Peyer's patch (tissue), 4 donors: ENCODE measurements around the gene PPBP.

Experiments used
- POLR2A ChIP-seq, 2 donors: fragments of 450-650 bp; IDR thresholded peaks; one replicate each; pipeline ENCODE4 v1.5.1; 2017; ENCODE audit warnings: antibody characterized with exemption in 2 of 2, mild to moderate bottlenecking in 2 of 2, moderate library complexity in 2 of 2
- TF ChIP-seq, protein P1 (sequence below), 6 experiments: fragments of 450-650 bp in 4 of 6; fragments of 200-600 bp in 2 of 6; sonication (generic) in 1 of 6; IDR thresholded peaks; one replicate each; pipeline ENCODE4 v1.5.1; 2017 to 2019; ENCODE audit warnings: antibody characterized with exemption in 6 of 6, mild to moderate bottlenecking in 3 of 6, moderate library complexity in 1 of 6

- TF ChIP-seq, protein P1, sequence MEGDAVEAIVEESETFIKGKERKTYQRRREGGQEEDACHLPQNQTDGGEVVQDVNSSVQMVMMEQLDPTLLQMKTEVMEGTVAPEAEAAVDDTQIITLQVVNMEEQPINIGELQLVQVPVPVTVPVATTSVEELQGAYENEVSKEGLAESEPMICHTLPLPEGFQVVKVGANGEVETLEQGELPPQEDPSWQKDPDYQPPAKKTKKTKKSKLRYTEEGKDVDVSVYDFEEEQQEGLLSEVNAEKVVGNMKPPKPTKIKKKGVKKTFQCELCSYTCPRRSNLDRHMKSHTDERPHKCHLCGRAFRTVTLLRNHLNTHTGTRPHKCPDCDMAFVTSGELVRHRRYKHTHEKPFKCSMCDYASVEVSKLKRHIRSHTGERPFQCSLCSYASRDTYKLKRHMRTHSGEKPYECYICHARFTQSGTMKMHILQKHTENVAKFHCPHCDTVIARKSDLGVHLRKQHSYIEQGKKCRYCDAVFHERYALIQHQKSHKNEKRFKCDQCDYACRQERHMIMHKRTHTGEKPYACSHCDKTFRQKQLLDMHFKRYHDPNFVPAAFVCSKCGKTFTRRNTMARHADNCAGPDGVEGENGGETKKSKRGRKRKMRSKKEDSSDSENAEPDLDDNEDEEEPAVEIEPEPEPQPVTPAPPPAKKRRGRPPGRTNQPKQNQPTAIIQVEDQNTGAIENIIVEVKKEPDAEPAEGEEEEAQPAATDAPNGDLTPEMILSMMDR (IDR thresholded peaks at IDR 0.05) = no peak
- TF ChIP-seq POLR2A (IDR thresholded peaks at IDR 0.05) = no peak
Observed at GRCh38 chr4:74031576-74031975, 43.6 kb upstream of the PPBP start.
